ENCODE results near the gene ICAM5.
"Not testable (repeated sequence)": the region's sequence is repeated elsewhere in the genome, so short reads cannot be mapped to it uniquely, and the experiment has no call there.

Gene ICAM5

GRCh38 chr19:10320602-10321416, 31.1 kb downstream of the ICAM5 start:
- DNase-seq (ENCODE audit: low read depth) = no peak

- no peak for DNase-seq (ENCODE audit: low read depth)
Observed at GRCh38 chr19:10321417-10321797, 31.7 kb downstream of the ICAM5 start.

GRCh38 chr19:10321874-10322835, 32.4 kb downstream of the ICAM5 start:
- DNase-seq (ENCODE audit: low read depth) = no peak

- no peak for DNase-seq (ENCODE audit: low read depth)
Observed at GRCh38 chr19:10325732-10326131, 36.0 kb downstream of the ICAM5 start.

GRCh38 chr19:10327793-10328192, 38.0 kb downstream of the ICAM5 start:
- no peak for DNase-seq (ENCODE audit: low read depth)

GRCh38 chr19:10328558-10329429, 39.0 kb downstream of the ICAM5 start:
- DNase-seq (ENCODE audit: low read depth) = no peak

- DNase-seq (ENCODE audit: low read depth) = no peak
Observed at GRCh38 chr19:10329555-10329954, 39.8 kb downstream of the ICAM5 start.

GRCh38 chr19:10332158-10332964, 42.6 kb downstream of the ICAM5 start:
- DNase-seq (ENCODE audit: low read depth) = no peak

- peak; percentile 83 for DNase-seq (ENCODE audit: low read depth)
Observed at GRCh38 chr19:10332965-10333757, 43.4 kb downstream of the ICAM5 start, which contains the start of gene RAVER1. Gene RAVER1, minus strand, starts transcription at chr19:10333529. Its CDS starts 22 bp downstream, at chr19:10333507.

GRCh38 chr19:10333758-10334587, 44.2 kb downstream of the ICAM5 start:
- DNase-seq (ENCODE audit: low read depth) = no peak

GRCh38 chr19:10334588-10335351, 45.0 kb downstream of the ICAM5 start:
- DNase-seq (ENCODE audit: low read depth) = peak; percentile 85

GRCh38 chr19:10335352-10335985, 45.7 kb downstream of the ICAM5 start:
- no peak for DNase-seq (ENCODE audit: low read depth)

GRCh38 chr19:10336725-10337124, 47.0 kb downstream of the ICAM5 start:
- not testable (repeated sequence) for DNase-seq (ENCODE audit: low read depth)

- no peak for DNase-seq (ENCODE audit: low read depth)
Observed at GRCh38 chr19:10338940-10339339, 49.2 kb downstream of the ICAM5 start.

GRCh38 chr19:10339380-10339960, 49.7 kb downstream of the ICAM5 start, which contains the start of gene ICAM3:
Gene ICAM3, minus strand, starts transcription at chr19:10339624. Its CDS starts 10 bp downstream, at chr19:10339614.
- DNase-seq (ENCODE audit: low read depth) = no peak

- DNase-seq (ENCODE audit: low read depth) = no peak
Observed at GRCh38 chr19:10339977-10340376, 50.2 kb downstream of the ICAM5 start.

- DNase-seq (ENCODE audit: low read depth) = no peak
Observed at GRCh38 chr19:10343495-10343894, 53.7 kb downstream of the ICAM5 start.
